ENCODE data around the gene RRP8. TPM values are rescaled to one million over a fixed set of nuclear protein-coding genes. Genes with fewer than 3 reads are reported as not detected.

RRP8 gene
- total and polyA plus RNA-seq, 2 of the 8 experiments (the other 6 are each of a cell fraction or from before 2014, with no cell fraction given): 4.2 to 14.9 TPM

- TF ChIP-seq HDAC2 (IDR thresholded peaks at IDR 0.05; ENCODE audit: borderline replicate concordance in 1 of 2, low read depth in 2 of 2, low read length in 2 of 2) (no peak), SUZ12 (IDR thresholded peaks at IDR 0.05; ENCODE audit: low read length) (no peak), TEAD4 (IDR thresholded peaks at IDR 0.05; ENCODE audit: low read depth, low read length) (no peak)
These were observed 45.4 kb downstream of the RRP8 start (continued) for GRCh38 chr11:6557761-6558674.
